IMR-90 (cell line): ENCODE measurements around the gene SPATA3.

ENCODE experiments used
- CHD1 ChIP-seq: IDR thresholded peaks from 2 replicates; pipeline ENCODE4 v1.6.1; 2012; ENCODE audit warnings: low read depth, low read length, improper control_type of control experiment
- CTCF ChIP-seq: conservative IDR thresholded peaks from 2 replicates; pipeline ENCODE4 v1.5.1; 2012; ENCODE audit warnings: mild to moderate bottlenecking, low read depth, low read length, improper control_type of control experiment
- ELK1 ChIP-seq: fragments of 150-350 bp; IDR thresholded peaks from 2 replicates; pipeline ENCODE4 v1.6.1; 2016; ENCODE audit warnings: low read depth, mild to moderate bottlenecking, low read length, moderate library complexity, borderline replicate concordance
- FOS ChIP-seq: fragments of 150-350 bp; IDR thresholded peaks from 2 replicates; pipeline ENCODE4 v1.6.1; 2016; ENCODE audit warnings: low read depth, low read length
- POLR2A ChIP-seq: IDR thresholded peaks from 2 replicates; pipeline ENCODE4 v1.6.1; 2012; ENCODE audit warnings: mild to moderate bottlenecking, low read depth, low read length
- SMC3 ChIP-seq: fragments of 150-350 bp; IDR thresholded peaks from 2 replicates; pipeline ENCODE4 v1.6.1; 2016; ENCODE audit warnings: low read depth, mild to moderate bottlenecking, antibody characterized with exemption, low read length, moderate library complexity

- TF ChIP-seq FOS = no peak
- no peak for TF ChIP-seq ELK1
- no peak for TF ChIP-seq SMC3
- TF ChIP-seq CTCF = no peak
- TF ChIP-seq CHD1 = no peak
- TF ChIP-seq POLR2A = no peak
These were observed 51.5 kb downstream of the SPATA3 start for GRCh38 chr2:231047274-231047922.
